ENCODE results near the gene HSPA1L.

GRCh38 chr6:31764198-31764597, 50.9 kb downstream of the HSPA1L start:
- TF ChIP-seq CTCF (IDR thresholded peaks at IDR 0.05), result no peak
- TF ChIP-seq EZH2 (IDR thresholded peaks at IDR 0.05; ENCODE audit: borderline replicate concordance, insufficient read depth, low read depth, low read length, poor library complexity, severe bottlenecking), result no peak
